BE2C (cell line): ENCODE data around the gene CBX4.
A peak's percentile ranks its signal among the peaks of the same experiment; 100 is the strongest.

Source experiments
- DNase-seq: peaks from one replicate; pipeline ENCODE4 v3.0.0-alpha.2; 2020
- H3K27me3 ChIP-seq: fragments of 250-450 bp; sonication (Bioruptor Pico); 2 replicates; pipeline ENCODE4 v1.5.1; 2020; ENCODE audit warnings: mild to moderate bottlenecking
- H3K36me3 ChIP-seq: fragments of 250-450 bp; sonication (Bioruptor Pico); 2 replicates; pipeline ENCODE4 v1.5.1; 2020; ENCODE audit warnings: mild to moderate bottlenecking
- H3K4me1 ChIP-seq: fragments of 250-450 bp; sonication (Bioruptor Pico); 2 replicates; pipeline ENCODE4 v1.5.1; 2020
- H3K4me3 ChIP-seq: 2 replicates; pipeline ENCODE4 v1.5.1; 2011; ENCODE audit warnings: low read depth, low read length
- H3K9me3 ChIP-seq: fragments of 250-450 bp; sonication (Bioruptor Pico); 2 replicates; pipeline ENCODE4 v1.5.1; 2020
- CTCF ChIP-seq: IDR thresholded peaks from 2 replicates; pipeline ENCODE4 v1.5.1; 2012; ENCODE audit warnings: mild to moderate bottlenecking, low read depth, low read length

CBX4 gene

GRCh38 chr17:79808763-79809529 lies 30.3 kb downstream of the CBX4 start:
- no peak for DNase-seq
- Histone ChIP-seq H3K27me3 (no peaks in the 10 kb centered on the region), H3K4me1 (peaks cover 14% of the 10 kb centered on the region), H3K36me3 (no peaks in the 10 kb centered on the region), H3K9me3 (no peaks in the 10 kb centered on the region), H3K4me3 (no peak overlapping the region)
- peak; percentile 14; the same call in 1 of the 2 replicates for TF ChIP-seq CTCF

DNA sequence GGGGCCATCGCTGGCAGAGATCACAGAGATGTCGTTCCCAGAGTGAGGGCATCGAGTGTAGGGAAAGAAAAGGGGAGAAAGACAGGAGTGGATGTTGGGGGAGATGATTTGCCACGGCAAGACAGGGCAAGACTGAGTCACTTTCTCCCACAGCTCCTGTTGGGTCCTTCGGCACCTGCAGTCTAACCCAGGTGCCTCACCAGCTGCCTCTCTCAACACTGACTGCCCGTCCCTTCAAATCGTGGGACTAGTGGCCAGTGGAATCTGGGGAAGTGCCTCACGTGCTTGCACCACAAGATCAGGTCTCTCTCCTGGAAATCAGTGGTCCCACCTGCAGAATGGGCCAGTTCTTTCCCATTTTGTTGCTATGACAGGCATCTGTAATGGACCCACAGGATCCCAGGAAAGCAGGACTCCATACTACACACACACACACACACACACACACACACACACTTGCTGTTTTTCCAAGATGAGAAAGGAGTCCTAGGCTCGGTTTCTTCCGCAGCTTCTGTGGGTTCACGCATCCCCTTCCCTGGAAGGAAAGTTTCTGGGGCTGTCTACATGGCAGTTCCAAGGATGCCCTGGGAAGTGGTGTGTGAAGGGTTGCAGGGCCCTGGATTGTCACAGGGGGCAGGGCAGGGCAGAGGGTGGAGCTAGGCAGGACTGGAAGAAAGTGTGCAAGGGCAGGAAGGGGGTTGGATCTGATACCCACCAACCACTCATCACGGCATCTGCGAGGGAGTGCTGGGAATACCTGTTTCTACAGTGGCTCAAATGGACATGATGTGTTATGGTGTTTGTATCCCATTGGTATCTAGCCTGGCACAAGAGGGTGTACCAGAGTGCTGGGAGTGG lies 32.1 kb downstream of the CBX4 start:
- Histone ChIP-seq H3K4me1 (peaks cover 14% of the 10 kb centered on the region), H3K36me3 (no peaks in the 10 kb centered on the region), H3K27me3 (no peaks in the 10 kb centered on the region), H3K9me3 (no peaks in the 10 kb centered on the region), H3K4me3 (no peak overlapping the region)
- TF ChIP-seq CTCF: peak; percentile 23
- DNase-seq: no peak

DNA sequence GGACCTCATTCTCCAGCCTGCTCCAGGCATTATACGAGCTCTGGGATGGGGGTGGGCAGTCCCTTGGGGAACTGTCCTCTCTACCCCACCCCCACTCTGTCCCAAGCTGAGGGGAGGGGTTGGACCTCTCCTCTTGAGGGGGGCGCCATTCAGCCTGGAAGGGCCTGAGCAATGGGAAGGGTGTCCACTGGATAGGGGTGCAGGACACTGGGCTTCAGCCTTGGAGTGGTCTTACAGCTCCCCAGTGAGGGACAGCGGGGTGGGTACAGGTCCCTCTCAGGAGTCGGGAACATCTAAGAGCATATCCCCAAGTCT lies 32.8 kb downstream of the CBX4 start:
- Histone ChIP-seq H3K4me1 (peaks cover 7% of the 10 kb centered on the region), H3K4me3 (no peak overlapping the region), H3K36me3 (no peaks in the 10 kb centered on the region), H3K9me3 (no peaks in the 10 kb centered on the region), H3K27me3 (no peaks in the 10 kb centered on the region)
- no peak for DNase-seq
- no peak for TF ChIP-seq CTCF

DNA sequence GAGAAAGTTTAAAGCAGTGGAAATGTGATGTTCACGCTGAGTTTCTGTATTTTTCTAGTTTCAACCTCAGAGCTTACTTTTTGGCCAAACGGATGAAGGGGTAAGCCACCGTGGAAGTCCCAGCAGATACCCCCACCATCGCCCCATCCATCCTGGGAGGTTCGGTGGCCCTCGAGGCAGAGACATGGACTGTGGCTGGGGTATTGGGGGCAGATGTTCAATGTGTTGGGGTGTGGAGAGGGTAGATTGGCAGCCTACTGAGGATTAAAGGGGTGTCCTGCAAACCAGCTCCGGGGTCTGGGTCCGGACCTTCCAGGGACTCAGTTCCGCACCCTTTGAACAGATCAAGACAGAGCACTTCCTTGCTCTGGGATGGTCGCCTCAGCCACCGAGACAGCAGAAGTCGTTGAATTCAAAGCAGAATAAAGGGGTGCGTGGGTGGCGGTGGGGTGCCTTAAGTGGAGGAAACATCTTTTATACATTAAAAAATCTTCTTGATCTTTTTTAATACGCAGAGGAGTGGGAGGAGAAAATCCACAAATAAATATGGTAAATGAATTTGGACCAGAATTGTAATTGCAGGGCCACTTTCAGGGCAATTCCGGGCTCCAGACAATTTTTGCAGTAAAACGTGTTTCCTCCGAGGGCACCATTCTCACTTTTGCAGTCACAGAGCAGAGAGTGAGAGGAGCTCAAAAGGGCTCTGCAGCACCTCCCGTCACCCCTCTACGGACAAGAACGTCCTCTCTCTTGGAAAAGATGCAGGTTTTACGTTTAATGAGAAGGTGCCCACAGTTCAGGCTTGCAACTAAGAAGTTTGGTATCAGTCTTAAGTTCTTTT lies 34.2 kb downstream of the CBX4 start:
- Histone ChIP-seq H3K4me3 (no peak overlapping the region), H3K36me3 (no peaks in the 10 kb centered on the region), H3K27me3 (no peaks in the 10 kb centered on the region), H3K9me3 (no peaks in the 10 kb centered on the region), H3K4me1 (peaks cover 15% of the 10 kb centered on the region)
- no peak for DNase-seq
- no peak for TF ChIP-seq CTCF

- H3K9me3 ChIP-seq: no peaks in the 10 kb centered on the region
- no peak for TF ChIP-seq CTCF
- no peaks in the 10 kb centered on the region for H3K27me3 ChIP-seq
- no peaks in the 10 kb centered on the region for H3K36me3 ChIP-seq
- DNase-seq: no peak
- no peak overlapping the region for H3K4me3 ChIP-seq
- peaks cover 16% of the 10 kb centered on the region for H3K4me1 ChIP-seq
Measured at GRCh38 chr17:79803997-79804855, 35.0 kb downstream of the CBX4 start.
